Neutrophil (primary cell): ENCODE results near the gene GALNT17.
"Not testable (repeated sequence)": the region's sequence is repeated elsewhere in the genome, so short reads cannot be mapped to it uniquely, and the experiment has no call there.

Source experiments
- H3K27ac ChIP-seq: fragments of 200-600 bp; sonication (generic); 2 replicates; pipeline ENCODE4 v1.5.1; 2016; ENCODE audit warnings: mild to moderate bottlenecking, moderate library complexity
- H3K27me3 ChIP-seq: fragments of 200-600 bp; sonication (generic); 2 replicates; pipeline ENCODE4 v1.6.0; 2016; ENCODE audit warnings: mild to moderate bottlenecking
- H3K36me3 ChIP-seq: fragments of 200-600 bp; sonication (generic); 2 replicates; pipeline ENCODE4 v1.5.1; 2017
- H3K4me1 ChIP-seq, 2 experiments: fragments of 200-600 bp in 1 of 2; sonication (generic) in 1 of 2; 1 replicate in 1 of 2; 2 replicates in 1 of 2; pipeline versions ENCODE4 v1.5.1 to v1.6.1; 2013 to 2016; ENCODE audit warnings: low read depth in 1 of 2, low read length in 1 of 2, mild to moderate bottlenecking in 1 of 2, moderate library complexity in 1 of 2; ENCODE audit not compliant: control insufficient read depth in 1 of 2, insufficient read depth in 1 of 2
- H3K4me3 ChIP-seq, 2 experiments: fragments of 200-600 bp in 1 of 2; sonication (generic) in 1 of 2; 1 replicate in 1 of 2; 2 replicates in 1 of 2; pipeline ENCODE4 v1.5.1; 2013 to 2016; ENCODE audit warnings: low read depth in 1 of 2, low read length in 1 of 2, mild to moderate bottlenecking in 1 of 2, moderate library complexity in 1 of 2
- H3K9me3 ChIP-seq: fragments of 200-600 bp; sonication (generic); 2 replicates; pipeline ENCODE4 v1.5.1; 2016
- CTCF ChIP-seq: fragments of 200-600 bp; sonication (generic); IDR thresholded peaks from 2 replicates; pipeline ENCODE4 v1.5.1; 2016; ENCODE audit warnings: antibody characterized with exemption

GALNT17 gene

GRCh38 chr7:71630516-71630915, 498.6 kb downstream of the GALNT17 start:
- Histone ChIP-seq H3K27me3 (no peaks in the 10 kb centered on the region), H3K27ac (no peak overlapping the region), H3K4me1 (no peaks in the 10 kb centered on the region), H3K4me3 (no peak overlapping the region), H3K9me3 (no peaks in the 10 kb centered on the region), H3K36me3 (no peaks in the 10 kb centered on the region)
- TF ChIP-seq CTCF: no peak

- TF ChIP-seq CTCF: no peak
- H3K4me1 ChIP-seq: no peaks in the 10 kb centered on the region
- no peaks in the 10 kb centered on the region for H3K27me3 ChIP-seq
- H3K9me3 ChIP-seq: no peaks in the 10 kb centered on the region
- no peak overlapping the region for H3K27ac ChIP-seq
- H3K4me3 ChIP-seq: no peak overlapping the region
- no peaks in the 10 kb centered on the region for H3K36me3 ChIP-seq
Observed at GRCh38 chr7:71633551-71634008, 501.6 kb downstream of the GALNT17 start.

- not testable (repeated sequence) for H3K36me3 ChIP-seq, H3K27ac ChIP-seq, H3K4me1 ChIP-seq, H3K9me3 ChIP-seq, H3K27me3 ChIP-seq, H3K4me3 ChIP-seq
Observed at GRCh38 chr7:71635849-71636248, 503.9 kb downstream of the GALNT17 start.

GRCh38 chr7:71636329-71636728, 504.4 kb downstream of the GALNT17 start:
- no peak overlapping the region for H3K4me3 ChIP-seq
- no peak overlapping the region for H3K27ac ChIP-seq
- no peaks in the 10 kb centered on the region for H3K27me3 ChIP-seq
- no peaks in the 10 kb centered on the region for H3K4me1 ChIP-seq
- H3K9me3 ChIP-seq: no peaks in the 10 kb centered on the region
- TF ChIP-seq CTCF: no peak
- H3K36me3 ChIP-seq: no peaks in the 10 kb centered on the region

- Histone ChIP-seq H3K27ac (no peak overlapping the region), H3K9me3 (no peaks in the 10 kb centered on the region), H3K27me3 (no peaks in the 10 kb centered on the region), H3K36me3 (no peaks in the 10 kb centered on the region), H3K4me1 (no peaks in the 10 kb centered on the region), H3K4me3 (no peak overlapping the region)
- TF ChIP-seq CTCF: no peak
Observed at GRCh38 chr7:71637578-71637977, 505.6 kb downstream of the GALNT17 start.

- Histone ChIP-seq H3K36me3 (no peaks in the 10 kb centered on the region), H3K4me3 (no peak overlapping the region), H3K4me1 (no peaks in the 10 kb centered on the region), H3K27me3 (no peaks in the 10 kb centered on the region), H3K27ac (no peak overlapping the region), H3K9me3 (no peaks in the 10 kb centered on the region)
- no peak for TF ChIP-seq CTCF
Observed at GRCh38 chr7:71638108-71638507, 506.2 kb downstream of the GALNT17 start.
